ENCODE data around the gene TEX51.

The TEX51 gene

GRCh38 chr2:126930970-126931590, 32.4 kb downstream of the TEX51 start:
- Histone ChIP-seq H3K79me1 (ENCODE audit: low read length) (no peaks in the 10 kb centered on the region), H2AK5ac (ENCODE audit: low read length) (no peak overlapping the region), H3K27me3 (ENCODE audit: insufficient read depth, low read length) (no peaks in the 10 kb centered on the region), H3K14ac (ENCODE audit: low read length) (no peak overlapping the region), H2BK120ac (ENCODE audit: insufficient read depth, low read length, poor library complexity) (no peak overlapping the region), H3K36me3 (ENCODE audit: control insufficient read depth in 1 of 2, insufficient read depth in 2 of 2, low read length in 2 of 2) (no peaks in the 10 kb centered on the region), H3K4me1 (ENCODE audit: control insufficient read depth in 1 of 2, insufficient read depth in 2 of 2, low read length in 2 of 2) (no peaks in the 10 kb centered on the region), H3K4me3 (ENCODE audit: low read depth, low read length) (peak overlapping the region; percentile 61), H2AFZ (ENCODE audit: insufficient read depth, low read length, poor library complexity) (no peak overlapping the region), H3K18ac (ENCODE audit: low read length) (no peak overlapping the region), H3K9me3 (ENCODE audit: insufficient read depth, low read depth, low read length) (peaks cover 5% of the 10 kb centered on the region), H2BK5ac (ENCODE audit: low read depth, low read length, poor library complexity) (no peak overlapping the region), H4K91ac (ENCODE audit: low read depth, low read length) (no peak overlapping the region), H4K8ac (ENCODE audit: low read depth, low read length) (no peak overlapping the region), H3K27ac (ENCODE audit: low read depth, low read length) (no peak overlapping the region), H3K23ac (ENCODE audit: low read length) (peak overlapping the region; percentile 27), H3K4me2 (ENCODE audit: low read length) (no peak overlapping the region), H3K9ac (ENCODE audit: low read length) (peak overlapping the region; percentile 73), H2BK12ac (ENCODE audit: low read length) (no peak overlapping the region), H4K12ac (ENCODE audit: low read depth, low read length) (no peak overlapping the region), H3K79me2 (ENCODE audit: control insufficient read depth, insufficient read depth, low read length, poor library complexity) (no peaks in the 10 kb centered on the region), H3K4ac (ENCODE audit: low read depth, low read length) (no peak overlapping the region)
- DNase-seq, result no peak
- WGBS (ENCODE audit: extremely low coverage, insufficient coverage, insufficient read length), result no CpG with 5 or more reads among the region's 5 CpGs

- no peak overlapping the region for H2AK5ac ChIP-seq (ENCODE audit: low read length)
- H3K4me1 ChIP-seq (ENCODE audit: control insufficient read depth in 1 of 2, insufficient read depth in 2 of 2, low read length in 2 of 2), result no peaks in the 10 kb centered on the region
- H3K4me2 ChIP-seq (ENCODE audit: low read length), result no peak overlapping the region
- H3K36me3 ChIP-seq (ENCODE audit: control insufficient read depth in 1 of 2, insufficient read depth in 2 of 2, low read length in 2 of 2), result no peaks in the 10 kb centered on the region
- H2BK5ac ChIP-seq (ENCODE audit: low read depth, low read length, poor library complexity), result no peak overlapping the region
- H2BK120ac ChIP-seq (ENCODE audit: insufficient read depth, low read length, poor library complexity), result no peak overlapping the region
- no peak overlapping the region for H4K12ac ChIP-seq (ENCODE audit: low read depth, low read length)
- no peak overlapping the region for H4K91ac ChIP-seq (ENCODE audit: low read depth, low read length)
- no peaks in the 10 kb centered on the region for H3K79me1 ChIP-seq (ENCODE audit: low read length)
- H3K23ac ChIP-seq (ENCODE audit: low read length), result no peak overlapping the region
- no peak overlapping the region for H3K4me3 ChIP-seq (ENCODE audit: low read depth, low read length)
- H3K4ac ChIP-seq (ENCODE audit: low read depth, low read length), result no peak overlapping the region
- no peak for DNase-seq
- no peaks in the 10 kb centered on the region for H3K27me3 ChIP-seq (ENCODE audit: insufficient read depth, low read length)
- peaks cover 5% of the 10 kb centered on the region for H3K9me3 ChIP-seq (ENCODE audit: insufficient read depth, low read depth, low read length)
- H2BK12ac ChIP-seq (ENCODE audit: low read length), result no peak overlapping the region
- H3K79me2 ChIP-seq (ENCODE audit: control insufficient read depth, insufficient read depth, low read length, poor library complexity), result no peaks in the 10 kb centered on the region
- H2AFZ ChIP-seq (ENCODE audit: insufficient read depth, low read length, poor library complexity), result no peak overlapping the region
- no peak overlapping the region for H4K8ac ChIP-seq (ENCODE audit: low read depth, low read length)
- H3K18ac ChIP-seq (ENCODE audit: low read length), result no peak overlapping the region
- no peak overlapping the region for H3K27ac ChIP-seq (ENCODE audit: low read depth, low read length)
- no peak overlapping the region for H3K9ac ChIP-seq (ENCODE audit: low read length)
- WGBS (ENCODE audit: extremely low coverage, insufficient coverage, insufficient read length), result no CpG with 5 or more reads among the region's 4 CpGs
- no peak overlapping the region for H3K14ac ChIP-seq (ENCODE audit: low read length)
Observed at GRCh38 chr2:126932529-126932928, 33.8 kb downstream of the TEX51 start.

GRCh38 chr2:126932966-126933710, 34.4 kb downstream of the TEX51 start:
- no peaks in the 10 kb centered on the region for H3K27me3 ChIP-seq (ENCODE audit: insufficient read depth, low read length)
- no CpG with 5 or more reads among the region's 14 CpGs for WGBS (ENCODE audit: extremely low coverage, insufficient coverage, insufficient read length)

GRCh38 chr2:126933711-126934091, 35.0 kb downstream of the TEX51 start:
- no CpG with 5 or more reads among the region's 4 CpGs for WGBS (ENCODE audit: extremely low coverage, insufficient coverage, insufficient read length)
- no peak overlapping the region for H2AFZ ChIP-seq (ENCODE audit: insufficient read depth, low read length, poor library complexity)

More at GRCh38 chr2:126932966-126933710, 34.4 kb downstream of the TEX51 start:
- no peak overlapping the region for H3K4me3 ChIP-seq (ENCODE audit: low read depth, low read length)
- H2AK5ac ChIP-seq (ENCODE audit: low read length), result no peak overlapping the region
- no peak for DNase-seq
- no peaks in the 10 kb centered on the region for H3K79me1 ChIP-seq (ENCODE audit: low read length)
- no peak overlapping the region for H2AFZ ChIP-seq (ENCODE audit: insufficient read depth, low read length, poor library complexity)
- no peak overlapping the region for H2BK120ac ChIP-seq (ENCODE audit: insufficient read depth, low read length, poor library complexity)
- H2BK5ac ChIP-seq (ENCODE audit: low read depth, low read length, poor library complexity), result no peak overlapping the region
- no peaks in the 10 kb centered on the region for H3K36me3 ChIP-seq (ENCODE audit: control insufficient read depth in 1 of 2, insufficient read depth in 2 of 2, low read length in 2 of 2)
- no peak overlapping the region for H3K4ac ChIP-seq (ENCODE audit: low read depth, low read length)
- H3K4me1 ChIP-seq (ENCODE audit: control insufficient read depth in 1 of 2, insufficient read depth in 2 of 2, low read length in 2 of 2), result no peaks in the 10 kb centered on the region
- no peak overlapping the region for H4K91ac ChIP-seq (ENCODE audit: low read depth, low read length)
- no peak overlapping the region for H3K14ac ChIP-seq (ENCODE audit: low read length)
- no peak overlapping the region for H3K9ac ChIP-seq (ENCODE audit: low read length)
- H4K8ac ChIP-seq (ENCODE audit: low read depth, low read length), result no peak overlapping the region
- no peak overlapping the region for H3K23ac ChIP-seq (ENCODE audit: low read length)
- no peak overlapping the region for H4K12ac ChIP-seq (ENCODE audit: low read depth, low read length)
- H3K4me2 ChIP-seq (ENCODE audit: low read length), result no peak overlapping the region
- H2BK12ac ChIP-seq (ENCODE audit: low read length), result no peak overlapping the region
- H3K9me3 ChIP-seq (ENCODE audit: insufficient read depth, low read depth, low read length), result peaks cover 5% of the 10 kb centered on the region
- no peak overlapping the region for H3K27ac ChIP-seq (ENCODE audit: low read depth, low read length)
- H3K79me2 ChIP-seq (ENCODE audit: control insufficient read depth, insufficient read depth, low read length, poor library complexity), result no peaks in the 10 kb centered on the region
- H3K18ac ChIP-seq (ENCODE audit: low read length), result no peak overlapping the region

More at GRCh38 chr2:126933711-126934091, 35.0 kb downstream of the TEX51 start:
- Histone ChIP-seq H2BK12ac (ENCODE audit: low read length) (no peak overlapping the region), H4K8ac (ENCODE audit: low read depth, low read length) (no peak overlapping the region), H3K18ac (ENCODE audit: low read length) (no peak overlapping the region), H2AK5ac (ENCODE audit: low read length) (no peak overlapping the region), H3K9ac (ENCODE audit: low read length) (no peak overlapping the region), H3K4me3 (ENCODE audit: low read depth, low read length) (no peak overlapping the region), H3K27ac (ENCODE audit: low read depth, low read length) (no peak overlapping the region), H3K4me1 (ENCODE audit: control insufficient read depth in 1 of 2, insufficient read depth in 2 of 2, low read length in 2 of 2) (no peaks in the 10 kb centered on the region), H2BK120ac (ENCODE audit: insufficient read depth, low read length, poor library complexity) (no peak overlapping the region), H2BK5ac (ENCODE audit: low read depth, low read length, poor library complexity) (no peak overlapping the region), H3K4me2 (ENCODE audit: low read length) (no peak overlapping the region), H3K23ac (ENCODE audit: low read length) (no peak overlapping the region), H3K79me2 (ENCODE audit: control insufficient read depth, insufficient read depth, low read length, poor library complexity) (no peaks in the 10 kb centered on the region), H4K12ac (ENCODE audit: low read depth, low read length) (no peak overlapping the region), H3K27me3 (ENCODE audit: insufficient read depth, low read length) (no peaks in the 10 kb centered on the region), H4K91ac (ENCODE audit: low read depth, low read length) (no peak overlapping the region), H3K4ac (ENCODE audit: low read depth, low read length) (no peak overlapping the region), H3K9me3 (ENCODE audit: insufficient read depth, low read depth, low read length) (peaks cover 5% of the 10 kb centered on the region), H3K14ac (ENCODE audit: low read length) (no peak overlapping the region), H3K79me1 (ENCODE audit: low read length) (no peaks in the 10 kb centered on the region), H3K36me3 (ENCODE audit: control insufficient read depth in 1 of 2, insufficient read depth in 2 of 2, low read length in 2 of 2) (no peaks in the 10 kb centered on the region)
- DNase-seq, result no peak
